HFFc6 (cell line): ENCODE results near the gene GALNTL6. TPM values are rescaled to one million over a fixed set of nuclear protein-coding genes. Genes with fewer than 3 reads are reported as not detected.
"Not testable (repeated sequence)": the region's sequence is repeated elsewhere in the genome, so short reads cannot be mapped to it uniquely, and the experiment has no call there.

Experiments
- DNase-seq: peaks from one replicate; pipeline ENCODE4 v3.0.0-alpha.2; 2018
- H3K27ac Mint-ChIP-seq: 2 replicates; pipeline ENCODE4 v1.8.0; 2020; ENCODE audit warnings: mild to moderate bottlenecking, mixed read lengths
- H3K27me3 Mint-ChIP-seq: 2 replicates; pipeline ENCODE4 v1.8.0; 2021; ENCODE audit warnings: mild to moderate bottlenecking, moderate library complexity, mixed read lengths; ENCODE audit not compliant: insufficient read depth
- H3K36me3 Mint-ChIP-seq: 2 replicates; pipeline ENCODE4 v1.8.0; 2021; ENCODE audit warnings: low read depth, mixed read lengths
- H3K4me1 Mint-ChIP-seq: 2 replicates; pipeline ENCODE4 v1.8.0; 2020; ENCODE audit warnings: low read depth, mixed read lengths
- H3K4me3 Mint-ChIP-seq: 2 replicates; pipeline ENCODE4 v1.8.0; 2020; ENCODE audit warnings: mild to moderate bottlenecking, moderate library complexity, mixed read lengths
- H3K9me3 Mint-ChIP-seq: 2 replicates; pipeline ENCODE4 v1.8.0; 2020; ENCODE audit warnings: mild to moderate bottlenecking, mixed read lengths
- total RNA-seq, 6 experiments: library from RNA; stranded (reverse); fragmentation: NEBNext Ultra II Directional; extraction: Animal tissue kit (Norgen Biotek cat#: 25700); gene quantifications; 2 replicates in 1 of 6; 3 replicates in 5 of 6; pipeline ENCODE4 v1.2.3, GENCODE V29; 2021
- TF ChIP-seq, protein P1 (sequence below): fragments of 200-600 bp; sonication (generic); IDR thresholded peaks from 2 replicates; pipeline ENCODE4 v1.5.0; 2021; ENCODE audit warnings: antibody characterized with exemption, mild to moderate bottlenecking

The GALNTL6 gene
- total RNA-seq, 6 experiments from 2014 or later = 0.07 TPM; not detected in 5

DNA sequence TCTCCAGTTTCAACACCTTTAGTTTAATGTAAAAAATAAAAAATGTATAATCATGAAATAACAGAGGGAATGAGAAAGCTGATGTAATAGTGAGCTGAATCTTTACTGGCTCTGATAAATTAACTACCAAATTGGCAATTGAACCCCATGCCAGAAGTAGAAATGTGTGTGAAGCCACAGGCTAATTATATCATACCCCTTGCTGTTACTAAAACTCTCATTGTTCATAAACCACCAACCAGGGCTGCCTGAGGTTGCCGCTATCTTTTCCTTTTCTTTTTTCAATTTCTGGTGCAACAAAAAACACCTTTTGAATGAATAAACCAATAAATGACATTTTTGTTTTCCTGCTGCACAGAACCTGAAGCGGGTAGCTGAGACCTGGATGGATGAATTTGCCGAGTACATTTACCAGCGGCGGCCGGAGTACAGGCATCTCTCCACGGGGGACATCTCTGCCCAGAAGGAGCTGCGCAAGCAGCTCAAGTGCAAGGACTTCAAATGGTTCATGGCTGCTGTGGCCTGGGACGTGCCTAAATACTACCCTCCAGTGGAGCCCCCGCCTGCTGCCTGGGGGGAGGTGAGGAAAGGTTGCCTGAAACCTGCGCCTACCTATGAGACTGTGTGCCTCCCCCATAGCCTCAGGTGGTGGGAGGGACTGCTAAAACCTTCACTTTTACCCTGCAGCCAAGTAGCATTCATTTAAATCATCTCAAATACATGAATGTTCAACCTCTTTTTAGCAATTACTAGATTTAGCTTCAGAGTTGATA lies 1138.7 kb downstream of the GALNTL6 start:
- H3K9me3 Mint-ChIP-seq = peaks cover 6% of the 10 kb centered on the region; the same call in 1 of the 2 replicates
- DNase-seq = no peak
- no peak overlapping the region for H3K4me3 Mint-ChIP-seq
- H3K36me3 Mint-ChIP-seq = no peaks in the 10 kb centered on the region
- TF ChIP-seq, protein P1, sequence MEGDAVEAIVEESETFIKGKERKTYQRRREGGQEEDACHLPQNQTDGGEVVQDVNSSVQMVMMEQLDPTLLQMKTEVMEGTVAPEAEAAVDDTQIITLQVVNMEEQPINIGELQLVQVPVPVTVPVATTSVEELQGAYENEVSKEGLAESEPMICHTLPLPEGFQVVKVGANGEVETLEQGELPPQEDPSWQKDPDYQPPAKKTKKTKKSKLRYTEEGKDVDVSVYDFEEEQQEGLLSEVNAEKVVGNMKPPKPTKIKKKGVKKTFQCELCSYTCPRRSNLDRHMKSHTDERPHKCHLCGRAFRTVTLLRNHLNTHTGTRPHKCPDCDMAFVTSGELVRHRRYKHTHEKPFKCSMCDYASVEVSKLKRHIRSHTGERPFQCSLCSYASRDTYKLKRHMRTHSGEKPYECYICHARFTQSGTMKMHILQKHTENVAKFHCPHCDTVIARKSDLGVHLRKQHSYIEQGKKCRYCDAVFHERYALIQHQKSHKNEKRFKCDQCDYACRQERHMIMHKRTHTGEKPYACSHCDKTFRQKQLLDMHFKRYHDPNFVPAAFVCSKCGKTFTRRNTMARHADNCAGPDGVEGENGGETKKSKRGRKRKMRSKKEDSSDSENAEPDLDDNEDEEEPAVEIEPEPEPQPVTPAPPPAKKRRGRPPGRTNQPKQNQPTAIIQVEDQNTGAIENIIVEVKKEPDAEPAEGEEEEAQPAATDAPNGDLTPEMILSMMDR = no peak
- no peak overlapping the region for H3K27ac Mint-ChIP-seq
- H3K27me3 Mint-ChIP-seq = no peaks in the 10 kb centered on the region
- no peaks in the 10 kb centered on the region for H3K4me1 Mint-ChIP-seq

DNA sequence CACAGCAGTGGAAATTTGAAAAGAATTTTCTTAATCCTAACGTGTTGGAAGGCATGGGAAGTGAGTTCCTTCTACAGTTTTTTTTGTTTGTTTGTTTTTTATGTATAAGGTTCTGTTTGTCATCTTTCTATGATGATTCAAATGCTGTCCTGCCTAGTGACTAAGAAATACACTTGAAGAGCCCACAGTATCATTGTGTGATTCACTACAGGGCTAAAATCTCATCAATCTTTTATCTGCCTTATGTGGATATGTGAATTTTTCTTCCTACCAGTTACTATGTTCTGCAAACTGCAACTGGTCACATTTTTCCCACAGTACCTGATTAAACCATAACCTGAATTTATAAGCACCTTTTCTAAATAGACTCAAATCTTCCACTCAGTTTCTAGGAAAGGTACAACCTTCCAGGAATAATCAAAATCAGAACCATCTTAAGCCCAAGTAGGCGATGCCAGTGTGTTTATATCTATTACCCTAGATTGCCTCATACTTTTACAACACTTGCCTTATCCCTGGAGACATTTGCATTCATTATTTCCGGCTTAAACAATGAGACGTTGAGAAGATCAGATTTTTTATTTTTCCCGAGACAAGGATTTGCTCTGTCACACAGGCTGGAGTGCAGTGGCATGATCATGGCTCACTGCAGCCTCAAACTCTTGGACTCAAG lies 1140.8 kb downstream of the GALNTL6 start:
- H3K4me1 Mint-ChIP-seq = no peaks in the 10 kb centered on the region
- H3K9me3 Mint-ChIP-seq = peaks cover 6% of the 10 kb centered on the region; the same call in 1 of the 2 replicates
- no peak overlapping the region for H3K4me3 Mint-ChIP-seq
- no peak overlapping the region for H3K27ac Mint-ChIP-seq
- TF ChIP-seq, protein P1 = no peak
- DNase-seq = no peak
- H3K36me3 Mint-ChIP-seq = no peaks in the 10 kb centered on the region
- H3K27me3 Mint-ChIP-seq = no peaks in the 10 kb centered on the region

DNA sequence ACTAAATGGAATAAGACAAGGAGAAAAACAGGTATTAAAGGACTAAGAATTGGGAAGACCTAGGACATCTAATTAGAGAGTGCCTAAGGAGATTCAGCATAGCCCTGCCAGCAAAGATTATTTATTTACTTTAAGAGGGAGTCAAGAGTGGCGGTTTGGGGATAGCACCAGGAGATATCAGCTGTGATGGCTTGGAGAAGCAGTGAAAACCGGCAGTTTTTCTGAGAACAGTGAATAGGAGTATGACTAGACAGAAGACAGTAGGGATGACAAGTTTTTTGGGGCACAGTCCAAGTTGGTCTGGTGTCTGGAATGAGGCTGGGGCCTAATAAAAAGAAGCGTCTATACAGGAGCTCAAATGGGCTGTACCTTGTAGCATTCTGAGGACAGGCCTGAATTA lies 1143.1 kb downstream of the GALNTL6 start:
- H3K27me3 Mint-ChIP-seq, H3K9me3 Mint-ChIP-seq, H3K4me3 Mint-ChIP-seq, H3K27ac Mint-ChIP-seq, H3K4me1 Mint-ChIP-seq, DNase-seq, H3K36me3 Mint-ChIP-seq: not testable (repeated sequence)

DNA sequence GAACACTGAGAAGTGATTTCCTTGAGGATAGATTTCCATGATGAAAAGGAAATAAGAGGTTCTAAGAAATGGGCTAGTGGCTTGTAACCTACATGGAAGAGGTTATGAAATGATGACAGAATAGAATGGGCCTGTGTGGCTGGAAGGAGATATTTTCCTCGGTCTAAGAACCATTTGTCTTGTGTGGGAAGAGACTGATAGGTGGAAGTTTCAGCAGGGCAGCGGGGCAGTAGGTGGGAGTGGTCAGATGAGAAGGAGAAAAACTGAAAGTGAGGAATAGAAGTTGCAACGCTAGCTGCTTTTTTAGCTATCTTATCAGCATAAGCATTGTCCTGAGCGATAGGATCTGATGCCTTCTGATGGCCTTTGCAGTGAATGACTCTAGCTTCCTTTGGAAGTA lies 1144.0 kb downstream of the GALNTL6 start:
- Mint-ChIP-seq H3K36me3 (no peaks in the 10 kb centered on the region), H3K4me1 (no peaks in the 10 kb centered on the region), H3K27ac (no peak overlapping the region), H3K27me3 (peaks cover 6% of the 10 kb centered on the region), H3K9me3 (no peaks in the 10 kb centered on the region; the same call in 1 of the 2 replicates), H3K4me3 (no peak overlapping the region)
- no peak for DNase-seq
- TF ChIP-seq, protein P1 = no peak

DNA sequence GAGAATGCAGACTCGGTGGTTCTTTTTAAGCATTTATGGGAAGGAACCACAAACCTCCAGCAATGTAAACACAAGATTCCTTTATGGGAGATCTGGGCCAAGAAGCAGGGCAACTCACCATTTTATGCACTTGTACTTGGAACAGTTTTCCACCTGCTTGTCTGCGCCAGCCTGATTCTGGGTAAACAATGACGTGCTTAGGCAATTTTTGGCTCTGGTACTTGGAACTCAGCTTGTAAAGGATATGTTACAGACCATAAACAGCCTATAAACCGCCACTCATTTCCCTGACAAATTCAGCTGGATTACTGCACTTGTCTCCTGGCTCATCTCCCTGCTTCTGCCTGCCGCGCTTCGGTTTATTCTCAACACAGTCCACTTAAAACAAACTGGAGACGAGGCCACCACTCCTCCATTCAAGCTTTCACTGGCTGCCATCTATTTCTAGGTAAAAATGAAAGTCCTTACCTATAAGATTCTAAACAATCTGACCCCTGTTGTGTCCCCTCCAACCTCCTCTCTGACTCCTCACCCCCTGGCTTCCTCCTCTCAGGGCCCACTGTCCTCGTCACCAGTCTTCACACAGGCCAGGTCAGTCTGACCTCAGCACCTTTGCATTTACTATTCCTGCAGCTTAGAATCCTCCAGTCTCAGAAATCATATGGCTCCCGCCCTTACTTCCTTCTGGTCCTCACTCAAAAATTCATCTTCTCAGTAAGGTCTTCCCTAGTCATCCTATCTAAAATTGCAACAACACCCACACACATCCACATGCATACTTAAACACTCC lies 1149.6 kb downstream of the GALNTL6 start:
- peaks cover 11% of the 10 kb centered on the region for H3K27me3 Mint-ChIP-seq
- TF ChIP-seq, protein P1 = no peak
- H3K9me3 Mint-ChIP-seq = no peaks in the 10 kb centered on the region; the same call in 1 of the 2 replicates
- no peak overlapping the region for H3K4me3 Mint-ChIP-seq
- H3K36me3 Mint-ChIP-seq = no peaks in the 10 kb centered on the region
- no peak overlapping the region for H3K27ac Mint-ChIP-seq
- no peaks in the 10 kb centered on the region for H3K4me1 Mint-ChIP-seq
- peak; percentile 20 for DNase-seq
